Stimulated activated CD4-positive, alpha-beta T cell treated with anti-CD3 and anti-CD28 coated beads, Interleukin-4, amount 100 ng/mL, for 48 hours (primary cell): ENCODE results near the gene PCBP3.

Experiments used
- DNase-seq, 2 donors: peaks; one replicate each; pipeline ENCODE4 v3.0.0-alpha.2; 2020; ENCODE audit warnings: low read depth in 2 of 2

The PCBP3 gene

DNA sequence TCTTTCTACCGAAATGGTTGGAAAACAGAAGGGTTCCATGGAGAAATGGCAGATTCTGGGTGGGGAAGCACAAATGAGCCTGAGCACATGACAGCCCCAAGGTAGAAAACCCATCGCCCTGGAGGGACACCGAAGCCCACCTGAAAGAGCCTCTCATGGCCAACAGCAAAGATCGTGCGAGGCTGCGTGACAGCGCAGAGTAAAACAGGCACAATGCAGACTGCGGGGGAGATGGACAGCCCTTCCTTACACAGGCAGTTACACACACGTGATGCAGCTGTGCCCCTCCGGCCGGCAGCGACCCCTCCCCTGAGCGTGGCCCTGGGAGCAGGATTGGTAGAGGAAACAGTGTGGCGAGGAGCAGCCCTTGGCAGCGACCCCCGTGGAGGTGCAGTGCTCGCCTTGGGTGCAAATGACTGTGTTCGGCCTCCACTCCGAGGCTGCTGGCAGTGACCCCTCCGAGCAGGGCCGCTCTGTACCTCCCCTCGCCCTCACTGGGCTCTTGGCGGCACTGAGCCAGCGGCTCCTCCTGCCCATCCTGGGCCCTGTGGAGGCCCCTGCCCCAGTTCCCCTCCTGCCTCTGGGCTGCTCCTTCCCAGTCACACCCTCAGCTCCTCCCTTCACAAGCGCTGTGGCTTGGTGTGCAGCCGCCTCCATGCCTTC lies 217.1 kb downstream of the PCBP3 start:
- no peak for DNase-seq

DNA sequence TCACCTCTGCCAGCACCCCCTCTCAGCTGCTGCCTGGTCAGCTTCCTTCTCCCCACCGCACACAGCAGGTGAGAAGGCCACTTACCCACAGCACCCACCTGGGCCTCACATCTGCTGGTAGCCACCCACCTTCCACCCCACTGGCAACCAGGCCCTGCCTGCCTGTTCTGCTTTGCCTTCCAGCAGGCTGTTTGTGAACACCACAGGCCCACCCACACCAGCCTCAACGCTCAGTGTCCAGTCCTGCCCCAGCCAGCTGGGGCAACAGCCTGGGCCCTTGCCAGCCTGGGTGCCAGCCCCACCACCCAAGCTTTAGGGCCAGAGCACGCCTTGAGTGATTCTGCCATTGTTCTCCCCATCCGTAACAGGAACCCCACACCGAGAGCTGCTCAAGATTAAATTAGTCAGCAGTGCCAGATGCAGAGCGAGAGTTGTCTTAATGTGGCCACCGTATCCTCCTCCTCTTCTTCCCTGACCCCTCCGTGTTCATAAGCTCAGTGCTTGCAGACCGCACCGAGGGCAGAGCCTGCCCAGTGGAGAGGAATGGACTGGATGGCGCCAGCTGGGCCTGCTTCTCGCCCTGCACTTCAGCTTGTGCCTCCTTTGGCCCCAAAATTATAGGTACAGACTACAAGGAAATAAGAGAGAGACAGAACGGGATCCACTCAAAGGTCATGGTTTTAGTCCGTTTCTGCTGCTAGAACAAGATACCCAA lies 217.8 kb downstream of the PCBP3 start:
- DNase-seq: no peak

DNA sequence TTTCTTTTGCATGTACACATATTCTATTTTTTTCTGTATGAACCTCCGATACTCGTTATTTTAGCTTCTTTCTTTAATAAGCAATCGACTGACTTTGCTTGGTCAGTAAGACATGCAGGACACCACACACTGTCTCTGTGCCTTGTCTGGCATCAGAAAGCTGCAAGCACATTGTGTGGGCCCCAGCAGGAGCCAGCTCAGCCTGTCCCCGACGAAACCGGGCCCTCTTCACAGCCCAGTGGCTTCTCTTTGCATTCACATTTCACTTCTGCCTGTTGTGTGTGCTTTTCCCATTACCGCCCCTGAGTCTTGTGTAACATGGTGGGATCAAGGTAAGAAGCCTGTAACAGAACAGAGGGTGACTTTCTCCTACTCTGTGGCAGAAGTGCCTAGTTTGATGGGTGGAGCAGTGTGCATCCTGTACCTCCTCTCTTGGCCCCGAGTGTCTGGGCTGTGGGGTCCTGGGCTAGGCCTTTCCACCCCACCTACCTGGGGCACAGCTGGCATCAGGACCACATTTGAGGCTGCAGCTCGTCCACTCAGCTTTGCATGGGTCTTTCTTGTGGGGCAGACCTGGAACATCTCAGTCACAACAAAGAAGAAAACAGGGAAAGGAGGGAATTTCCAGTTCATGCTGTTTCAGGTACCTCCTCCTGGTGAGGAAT lies 219.2 kb downstream of the PCBP3 start:
- no peak for DNase-seq

DNA sequence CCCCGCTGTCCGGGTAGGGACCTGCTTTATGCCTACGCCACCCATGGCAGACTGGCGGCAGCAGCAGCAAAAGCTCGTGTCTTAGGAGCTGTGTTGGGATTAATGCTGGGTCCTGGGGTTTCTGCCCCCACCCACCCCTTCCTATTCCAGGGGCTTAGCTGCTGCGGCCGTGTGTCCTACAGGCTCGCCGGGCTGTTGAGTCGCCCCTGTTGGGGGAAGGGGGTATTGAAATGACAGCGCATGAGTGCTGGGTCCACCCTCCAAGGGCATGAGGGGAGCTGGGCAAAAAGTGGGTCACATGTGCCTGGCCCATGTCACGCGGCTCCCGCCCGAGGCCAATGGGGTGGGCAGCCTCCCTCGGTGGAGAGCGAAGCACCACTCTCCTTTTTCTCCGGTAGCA lies 219.7 kb downstream of the PCBP3 start:
- no peak for DNase-seq

DNA sequence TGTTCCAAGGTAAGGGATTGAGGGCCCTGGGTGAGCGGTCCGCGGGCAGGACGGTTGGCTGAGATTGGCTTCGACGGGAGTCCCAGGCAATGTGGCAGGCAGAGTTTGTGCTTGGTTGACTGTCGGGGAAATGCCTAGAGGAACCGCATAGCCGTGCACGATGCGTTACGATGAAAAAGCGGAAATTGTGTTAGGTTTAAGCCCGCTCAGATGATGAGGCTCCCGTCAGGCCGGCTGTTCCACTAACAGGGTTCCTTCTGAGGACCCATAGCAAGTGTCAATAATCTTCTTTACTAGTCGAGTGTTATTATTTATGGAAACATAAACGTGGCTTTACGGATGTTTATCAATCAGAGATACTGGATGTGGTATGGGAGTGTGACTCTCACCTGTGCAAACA lies 220.2 kb downstream of the PCBP3 start:
- DNase-seq: no peak

DNA sequence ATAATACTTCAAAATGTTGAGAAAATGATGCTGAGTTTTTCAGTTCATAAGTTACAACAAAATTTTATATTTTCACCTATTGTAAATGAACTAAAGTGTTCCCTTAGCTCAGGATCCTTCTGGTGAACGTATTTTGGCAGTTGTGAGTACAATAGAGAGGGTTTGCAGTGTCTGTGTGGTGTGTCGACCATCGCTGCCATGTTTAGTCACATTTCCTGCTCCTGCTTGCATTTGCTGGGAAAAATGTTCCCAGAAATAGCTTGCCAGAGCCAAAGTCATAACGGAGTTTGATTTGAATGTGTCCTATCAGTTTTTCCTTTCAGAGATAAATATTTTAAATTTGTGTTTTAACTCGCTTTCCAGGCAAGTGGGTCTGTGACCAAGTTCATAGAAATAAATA lies 220.9 kb downstream of the PCBP3 start:
- no peak for DNase-seq

DNA sequence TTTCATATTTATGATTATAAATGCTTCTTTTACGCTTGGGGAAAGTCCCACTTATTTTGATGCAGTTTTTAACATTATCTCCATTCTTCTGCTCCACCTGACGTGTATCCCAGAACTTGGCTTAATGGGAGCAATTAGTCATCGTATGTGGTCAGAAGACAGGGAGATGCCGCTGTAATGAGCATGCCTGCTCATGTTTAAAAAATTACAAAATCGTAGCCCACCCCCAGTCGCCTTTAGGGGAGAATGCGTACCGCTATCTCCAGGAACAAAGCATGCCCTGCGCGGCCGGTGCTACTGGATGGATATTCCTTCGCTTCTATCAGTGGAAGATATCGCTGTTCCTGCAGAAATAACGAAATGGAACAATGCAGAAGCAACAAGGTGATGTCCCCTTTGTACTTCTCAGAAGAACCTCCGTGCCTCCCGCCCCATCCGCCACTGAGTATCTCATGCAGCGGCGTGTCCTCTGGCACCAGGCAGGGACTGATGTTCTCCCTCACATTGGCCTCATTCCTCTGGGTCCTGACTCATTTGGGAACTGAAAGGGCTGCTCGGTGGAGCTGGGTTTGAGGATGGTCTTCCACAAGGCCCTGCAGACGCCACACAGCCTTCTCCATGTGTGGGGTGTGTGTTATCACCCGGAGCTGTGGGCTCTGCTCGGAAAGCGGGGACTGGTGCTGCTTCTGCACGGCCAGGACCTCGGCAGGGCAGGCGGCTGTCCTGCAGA lies 221.7 kb downstream of the PCBP3 start:
- DNase-seq: no peak

DNA sequence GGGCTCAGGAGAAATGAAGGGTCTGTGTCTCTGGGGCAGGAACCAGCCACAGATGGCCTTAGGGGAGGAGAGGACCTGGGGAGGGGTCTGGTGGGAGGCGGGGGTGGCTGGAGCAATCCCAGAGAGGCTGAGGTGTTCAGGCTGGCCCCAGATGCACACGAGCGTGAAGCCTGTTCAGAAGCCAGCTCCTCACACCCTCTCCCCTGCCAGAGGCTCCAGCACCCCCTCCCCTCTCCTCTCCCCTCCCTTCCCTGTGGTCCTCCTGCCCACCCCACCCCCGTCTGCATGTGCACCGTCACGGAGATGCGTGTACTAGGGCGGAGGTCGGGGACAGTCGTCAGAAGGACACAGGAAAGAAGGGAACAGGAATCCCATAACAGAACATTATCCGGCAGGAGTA lies 223.0 kb downstream of the PCBP3 start:
- DNase-seq: no peak

DNA sequence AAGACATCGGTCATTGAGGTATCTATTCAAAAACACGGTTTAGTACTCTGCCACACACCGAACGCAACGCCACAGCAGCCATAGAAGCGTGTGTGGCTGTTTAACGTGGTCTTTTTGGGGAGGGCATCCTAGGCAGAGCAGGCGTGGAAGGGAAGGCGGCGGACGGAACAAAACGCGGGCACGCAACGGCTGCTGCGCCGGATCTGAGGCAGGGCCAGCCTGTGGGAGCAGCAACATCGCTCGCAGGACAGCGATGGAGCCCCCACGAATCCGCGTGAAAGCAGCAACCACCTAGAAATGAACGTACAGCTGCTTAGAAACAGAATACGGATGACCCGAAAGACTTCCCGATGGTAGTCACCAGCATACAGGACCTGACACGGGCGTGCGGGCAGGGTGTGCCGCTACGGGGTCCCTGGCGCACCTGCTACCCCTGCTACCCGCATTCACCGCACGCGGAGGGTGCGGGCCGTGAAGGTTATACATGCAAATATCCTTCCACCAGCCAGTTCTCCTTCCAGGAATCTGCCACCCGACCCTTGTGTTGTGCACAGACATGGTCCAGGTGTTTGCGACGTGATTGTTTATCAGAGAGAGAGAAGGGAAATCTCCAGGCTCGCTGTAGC lies 223.6 kb downstream of the PCBP3 start:
- DNase-seq: no peak

DNA sequence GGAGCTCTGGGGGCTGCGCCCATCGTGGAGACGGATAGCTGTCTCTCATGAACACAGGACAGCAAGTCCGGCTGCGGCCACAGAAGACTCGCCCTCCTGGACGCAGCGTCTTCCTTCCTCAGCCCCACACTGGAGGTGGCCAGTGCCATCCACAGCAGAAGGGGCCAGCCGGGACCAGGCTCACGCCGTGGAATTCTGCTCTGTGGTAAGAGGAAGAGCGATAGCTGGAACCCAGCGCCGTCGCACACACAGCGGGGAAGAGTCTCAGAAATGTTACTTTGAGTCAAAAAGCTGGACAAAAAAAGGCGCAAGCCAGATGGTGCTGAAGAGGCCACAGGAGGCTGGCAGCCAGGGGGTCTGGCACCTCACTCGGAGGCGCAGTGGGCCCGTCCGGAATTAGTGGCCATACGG lies 224.2 kb downstream of the PCBP3 start:
- DNase-seq: no peak

DNA sequence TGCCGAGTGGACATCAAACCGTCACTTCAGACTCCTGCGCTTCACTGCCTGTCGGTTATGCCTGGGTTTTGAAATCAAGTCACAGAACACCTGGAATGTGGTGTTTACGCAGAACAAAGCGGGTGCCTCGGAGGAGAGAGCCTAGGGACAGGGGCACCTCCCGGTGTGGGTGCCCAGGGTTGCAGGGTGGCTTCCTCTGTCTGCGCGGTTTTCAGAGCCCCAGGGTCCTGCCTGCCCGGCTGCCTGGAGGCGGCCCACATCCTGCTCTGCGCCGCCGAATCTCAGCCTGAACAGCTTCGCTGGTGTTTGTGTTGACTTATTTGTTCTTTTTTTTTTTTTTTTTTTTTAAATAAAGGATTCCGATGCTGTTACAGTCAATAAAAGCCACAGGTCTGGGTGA lies 224.6 kb downstream of the PCBP3 start:
- DNase-seq: no peak

DNA sequence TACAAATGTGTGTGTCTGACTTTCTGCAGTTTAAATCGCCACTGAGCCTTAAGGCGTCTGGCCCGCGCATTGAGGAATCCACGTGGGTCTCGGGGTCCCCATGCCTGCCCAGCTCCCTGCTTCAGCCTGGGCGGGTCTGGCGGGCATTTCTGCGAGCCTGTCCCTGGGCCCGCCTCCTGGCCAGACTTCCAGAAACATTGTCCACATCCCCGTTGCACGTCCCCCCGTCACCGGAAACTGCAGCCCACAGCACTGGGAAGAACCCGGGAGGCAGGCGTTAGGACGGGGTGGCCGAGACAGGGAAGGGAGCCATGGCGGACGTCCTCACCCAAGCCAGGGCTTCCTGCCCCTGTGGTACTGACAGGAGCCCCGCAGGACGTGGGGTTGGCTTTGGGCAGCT lies 225.0 kb downstream of the PCBP3 start:
- no peak for DNase-seq

DNA sequence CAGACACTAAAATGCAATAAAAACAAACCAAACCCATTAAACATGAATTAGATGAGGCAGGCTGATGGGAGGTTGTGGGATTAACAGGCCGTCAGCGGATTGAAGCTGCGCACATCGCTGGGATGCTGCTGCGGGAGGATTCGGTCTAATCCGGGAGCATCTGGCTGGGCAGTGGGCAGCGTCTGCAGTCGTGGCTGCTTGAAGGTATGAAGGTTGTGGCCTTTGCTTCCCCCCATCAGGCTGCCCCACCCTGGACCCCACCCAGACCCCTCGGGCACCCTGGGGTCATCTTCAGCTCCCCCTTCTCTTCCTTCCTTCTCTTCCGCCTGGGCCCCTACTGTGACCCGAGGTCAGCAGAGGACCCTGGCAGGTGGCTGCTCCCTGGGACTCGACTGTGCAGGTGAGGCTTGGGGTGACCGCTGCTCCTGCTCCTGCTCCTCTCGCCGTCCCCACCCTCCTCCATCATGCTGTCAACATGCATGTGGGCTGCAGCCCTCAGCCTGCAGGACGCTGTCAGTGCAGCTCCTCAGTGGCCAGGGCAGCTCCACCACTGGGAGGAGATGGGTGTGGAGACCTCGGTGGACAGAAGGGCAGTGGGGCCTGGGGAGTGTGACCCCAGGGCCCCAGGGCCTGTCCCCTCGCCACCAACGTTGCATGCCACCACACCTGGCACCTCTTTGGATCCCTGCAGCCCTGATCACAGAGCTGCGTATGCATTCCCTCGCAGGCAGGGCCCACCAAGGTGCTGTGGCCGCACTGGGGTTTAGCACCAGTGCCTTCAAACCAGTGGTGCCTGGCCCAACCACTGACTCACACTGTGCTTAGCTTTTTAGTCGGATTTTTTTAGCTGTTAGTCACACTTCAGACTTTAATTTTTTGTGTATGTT lies 225.8 kb downstream of the PCBP3 start:
- no peak for DNase-seq

DNA sequence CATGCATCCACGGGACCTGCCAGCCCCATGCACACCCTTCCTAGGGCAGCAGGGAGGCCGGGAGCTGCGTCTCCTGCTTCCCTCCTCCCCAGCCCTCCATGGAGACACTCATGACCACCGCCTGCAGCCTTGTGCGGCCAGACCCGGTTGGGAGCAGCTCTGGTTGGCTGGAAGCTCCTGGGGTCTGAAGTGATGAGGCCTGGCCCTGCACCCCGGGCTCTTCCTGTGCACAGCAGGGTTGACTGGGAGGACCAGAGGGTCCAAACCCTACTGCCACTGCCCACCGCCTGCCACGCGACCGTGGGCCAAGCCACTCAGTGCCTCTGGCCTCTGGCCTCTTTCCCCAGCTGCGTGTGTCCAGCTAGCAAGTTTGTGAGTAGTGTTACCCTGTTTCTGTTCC lies 226.9 kb downstream of the PCBP3 start:
- no peak for DNase-seq

DNA sequence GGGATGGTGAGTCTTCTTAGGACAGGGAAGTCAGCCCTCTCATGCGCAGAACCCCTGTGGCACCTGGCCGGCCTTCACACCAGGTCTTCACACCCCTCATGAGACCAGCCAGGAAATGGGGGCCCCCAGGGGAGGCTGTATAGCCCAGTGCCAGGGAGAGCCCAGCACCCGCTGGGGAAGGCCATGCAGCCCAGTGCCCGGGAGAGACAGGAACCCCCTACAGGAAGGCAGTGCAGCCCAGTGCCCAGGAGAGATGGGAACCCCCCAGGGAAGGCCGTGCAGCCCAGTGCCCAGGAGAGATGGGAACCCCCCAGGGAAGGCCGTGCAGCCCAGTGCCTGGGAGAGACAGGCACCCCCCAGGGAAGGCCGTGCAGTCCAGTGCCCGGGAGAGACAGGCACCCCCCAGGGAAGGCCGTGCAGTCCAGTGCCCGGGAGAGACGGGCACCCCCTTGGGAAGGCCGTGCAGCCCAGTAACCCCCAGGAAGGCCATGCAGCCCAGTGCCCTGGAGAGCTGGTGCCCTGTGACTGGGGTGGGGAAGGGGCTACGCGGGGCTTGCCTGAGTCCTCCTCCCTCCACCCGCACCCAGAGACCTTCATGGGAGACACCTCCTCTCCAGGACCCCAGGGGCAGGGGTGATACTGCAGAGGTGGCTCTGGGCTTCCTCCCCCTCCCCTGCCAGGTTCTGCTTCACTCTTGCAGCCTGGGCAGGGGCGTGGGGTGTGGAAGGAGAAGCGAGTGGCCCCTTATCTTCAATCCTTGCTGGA lies 227.5 kb downstream of the PCBP3 start:
- DNase-seq: no peak

DNA sequence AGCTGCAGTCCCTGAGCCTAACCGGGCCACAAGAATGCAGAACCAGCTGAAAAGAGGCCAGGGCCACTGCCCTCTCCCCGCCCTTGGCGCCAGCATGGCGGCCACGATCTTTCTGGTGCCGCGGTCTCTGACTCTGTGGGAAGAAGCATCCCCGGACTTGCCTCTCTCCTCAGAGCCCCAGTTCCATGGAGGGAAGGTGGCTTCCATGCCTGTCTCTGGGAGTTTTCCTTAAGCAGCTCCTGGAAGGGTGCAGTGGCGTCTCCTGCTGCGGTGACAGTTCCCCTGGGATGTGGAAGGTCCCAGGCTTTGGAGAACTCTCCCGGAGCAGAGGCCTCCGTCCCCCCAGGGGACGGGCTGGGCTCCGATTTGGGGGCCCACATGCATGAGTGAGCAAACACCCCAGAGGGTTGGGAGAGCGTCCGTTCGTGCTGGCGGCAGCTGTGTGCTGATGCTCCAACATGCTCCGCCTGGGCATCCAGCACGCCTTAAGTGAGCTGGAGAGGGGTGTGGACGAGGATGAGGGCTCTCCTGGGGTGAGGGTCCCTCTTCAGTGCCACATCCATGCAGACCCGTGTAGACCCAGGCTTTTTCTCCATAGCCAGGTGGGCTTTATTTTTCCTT lies 228.2 kb downstream of the PCBP3 start:
- no peak for DNase-seq

DNA sequence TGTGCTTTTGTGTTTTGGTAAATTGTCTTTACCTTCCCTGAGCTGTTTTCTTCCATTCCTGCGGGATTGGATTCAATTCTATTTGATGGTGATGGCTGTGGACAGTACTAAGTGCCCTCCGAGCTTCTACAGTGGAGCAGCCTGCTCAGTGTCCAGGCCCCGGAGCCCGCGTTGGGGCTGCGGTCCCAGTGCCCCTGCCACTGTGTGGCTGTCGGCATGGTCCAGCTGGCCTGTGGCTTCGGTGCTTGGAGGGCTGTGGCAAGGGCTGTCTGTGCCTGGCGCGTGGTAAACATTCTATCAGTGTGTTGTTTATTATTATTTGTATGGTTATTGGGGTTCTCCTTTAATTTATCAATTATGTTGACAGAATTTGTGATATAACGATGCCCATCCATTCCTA lies 228.9 kb downstream of the PCBP3 start:
- DNase-seq: no peak

DNA sequence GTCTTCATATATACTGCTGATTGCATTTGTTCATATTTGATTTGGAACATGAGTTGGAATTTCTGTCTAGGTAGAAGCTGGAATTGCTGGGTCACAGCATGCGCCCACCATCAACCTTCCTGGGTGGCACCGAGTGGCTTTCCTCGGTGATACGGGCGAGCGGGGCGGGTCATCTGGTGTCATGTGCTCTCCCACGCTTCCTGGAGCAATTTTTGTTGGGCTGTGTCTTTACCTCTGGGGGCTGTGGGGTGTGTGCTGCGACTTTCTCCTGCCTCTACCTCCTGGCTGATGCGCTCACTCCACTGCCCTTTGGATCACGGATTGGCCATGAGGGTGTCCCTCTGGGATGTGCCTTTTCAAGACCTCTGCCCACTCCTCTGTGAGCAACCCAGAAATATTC lies 229.4 kb downstream of the PCBP3 start:
- no peak for DNase-seq

DNA sequence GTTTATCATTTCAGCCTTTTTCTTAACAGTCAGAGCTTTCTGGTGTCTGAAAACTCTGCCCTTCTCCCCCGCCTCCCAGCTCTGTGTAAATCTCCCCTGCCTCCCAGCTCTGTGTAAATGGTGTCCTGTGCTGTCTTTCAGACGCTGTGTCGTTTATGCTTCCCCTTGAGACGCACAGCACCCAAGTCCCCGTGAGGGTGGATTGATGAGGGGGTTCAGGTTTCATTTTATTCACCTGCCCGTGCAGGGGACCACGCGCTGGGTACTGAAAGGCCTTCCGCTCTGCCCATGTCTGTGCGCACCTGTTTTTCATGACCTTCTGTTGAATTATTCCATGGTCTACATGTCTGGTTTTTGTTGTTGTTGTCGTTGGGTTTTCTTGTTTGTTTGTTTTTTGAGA lies 229.9 kb downstream of the PCBP3 start:
- DNase-seq: no peak

DNA sequence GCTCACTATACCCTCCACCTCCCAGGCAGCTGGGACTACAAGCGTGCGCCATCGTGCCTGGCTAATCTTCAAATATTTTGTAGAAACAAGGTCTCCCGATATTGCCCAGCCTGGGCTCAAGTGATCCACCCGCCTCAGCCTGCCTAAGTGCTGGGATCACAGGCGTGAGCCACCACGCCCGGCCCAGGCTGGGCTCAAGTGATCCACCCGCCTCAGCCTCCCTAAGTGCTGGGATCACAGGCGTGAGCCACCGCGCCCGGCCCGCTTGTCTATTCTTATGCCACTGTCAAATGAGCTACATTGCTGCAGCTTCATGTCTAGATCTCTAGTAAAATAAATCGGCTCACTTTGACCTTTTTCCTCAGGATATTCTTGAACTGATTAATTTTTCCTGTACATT lies 230.3 kb downstream of the PCBP3 start:
- DNase-seq: no peak
